ENCODE data around the gene EPHA1. TPM values are rescaled to one million over a fixed set of nuclear protein-coding genes. Genes with fewer than 3 reads are reported as not detected.

Gene EPHA1
- total RNA-seq: 12.5 TPM

DNA sequence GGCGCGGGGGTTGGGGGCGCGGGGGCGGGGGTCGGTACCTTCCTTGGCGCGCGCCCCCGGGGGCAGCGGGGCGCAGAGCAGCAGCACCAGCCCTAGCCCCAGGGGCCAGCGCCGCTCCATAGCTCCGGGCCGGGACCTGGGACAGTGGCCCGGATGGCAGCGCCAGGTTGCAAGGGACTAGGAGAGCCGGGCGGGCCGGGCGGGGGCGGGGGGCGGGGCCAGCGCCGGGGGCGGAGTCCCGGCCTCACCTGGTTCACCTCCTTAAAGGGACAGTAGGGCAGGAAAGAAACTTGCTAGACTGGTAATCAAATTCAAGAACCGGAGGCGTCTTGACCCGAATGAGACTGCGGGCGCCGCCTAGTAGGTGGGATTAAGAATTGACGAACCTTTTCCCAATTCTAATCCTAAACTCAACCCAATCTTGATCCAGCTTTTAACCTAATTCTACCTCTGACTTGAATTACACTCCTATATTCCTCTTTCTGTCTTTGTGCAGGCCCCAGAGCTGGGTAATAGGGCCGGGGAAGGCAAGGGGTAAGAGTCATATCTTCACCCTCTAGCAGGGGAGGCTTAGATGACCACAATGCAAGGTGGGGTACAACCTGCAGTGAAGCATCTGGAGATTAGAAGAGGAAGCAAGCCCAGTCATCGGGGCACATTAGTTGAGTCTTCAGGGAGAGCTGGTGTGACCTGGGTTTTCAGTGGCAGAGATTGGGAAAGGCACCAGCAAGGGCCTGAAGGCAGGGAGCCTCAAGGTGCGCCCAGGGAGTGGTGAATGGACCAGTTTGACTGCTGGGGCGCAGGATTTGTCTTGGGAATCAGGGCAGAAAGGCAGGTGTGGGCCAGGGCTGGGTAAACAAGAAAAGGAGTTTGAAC lies at the start of gene EPHA1:
TSS of gene EPHA1 (minus strand) at position 171 of the 876 bp plus-strand sequence. CDS start at position 120, 51 bp downstream.
- peak; percentile 56 for DNase-seq

- DNase-seq: no peak
Measured at GRCh38 chr7:143458263-143458662, 49.6 kb upstream of the EPHA1 start.

GRCh38 chr7:143456992-143457793 lies 48.5 kb upstream of the EPHA1 start:
- no peak for DNase-seq

GRCh38 chr7:143455942-143456341 lies 47.3 kb upstream of the EPHA1 start:
- no peak for DNase-seq

GRCh38 chr7:143455491-143455890 lies 46.8 kb upstream of the EPHA1 start:
- no peak for DNase-seq

DNA sequence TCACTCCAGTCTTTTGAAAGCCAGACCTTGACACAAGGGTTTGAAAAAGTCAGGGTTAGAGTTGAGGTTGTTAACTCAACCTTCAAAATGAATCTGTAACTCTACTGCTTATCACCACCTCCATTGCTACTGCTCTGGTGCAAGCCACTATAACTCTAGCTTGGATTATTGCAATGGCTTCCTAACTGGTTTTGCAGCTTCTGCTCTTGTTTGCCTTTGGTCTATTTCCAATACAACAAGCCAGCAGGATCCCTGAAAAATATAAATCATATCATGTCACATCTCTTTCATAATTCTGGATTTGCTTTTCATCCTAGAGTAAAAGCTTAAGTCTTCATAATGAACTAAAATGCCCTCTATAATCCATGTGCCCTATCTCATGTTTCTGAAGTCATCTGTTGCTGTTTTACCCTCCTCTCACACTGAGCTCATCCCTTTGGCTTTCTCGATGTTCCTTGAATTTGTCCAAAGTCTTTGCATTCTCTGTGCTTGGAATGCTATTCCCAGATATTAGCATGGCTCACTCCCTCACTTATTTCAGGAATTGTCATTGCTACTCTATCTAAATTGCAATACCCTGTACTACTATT lies 45.5 kb upstream of the EPHA1 start:
- DNase-seq: no peak

DNA sequence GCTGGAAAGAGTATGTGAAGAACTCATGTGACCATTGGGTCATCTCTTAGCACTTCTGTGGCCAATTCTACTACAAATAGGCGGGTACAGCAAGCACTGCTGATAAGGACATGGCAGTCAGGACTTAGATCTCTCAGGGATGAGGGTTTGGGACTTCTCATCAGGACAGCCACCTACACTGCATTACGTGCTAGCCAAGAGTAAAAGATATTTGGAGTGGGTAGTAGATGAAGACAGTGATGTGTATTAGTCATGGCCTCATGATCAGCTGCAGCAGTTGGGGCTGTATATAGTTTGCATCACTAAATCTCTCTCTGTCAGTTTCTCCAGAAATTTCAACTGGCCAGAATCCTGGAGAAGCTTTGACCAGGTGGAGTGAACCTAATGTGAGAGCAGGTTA lies 43.8 kb upstream of the EPHA1 start:
- no peak for DNase-seq

- no peak for DNase-seq
Measured at GRCh38 chr7:143451746-143452145, 43.1 kb upstream of the EPHA1 start.

- no peak for DNase-seq
Measured at GRCh38 chr7:143451122-143451521, 42.5 kb upstream of the EPHA1 start.

- DNase-seq: no peak
Measured at GRCh38 chr7:143449793-143450192, 41.1 kb upstream of the EPHA1 start.

DNA sequence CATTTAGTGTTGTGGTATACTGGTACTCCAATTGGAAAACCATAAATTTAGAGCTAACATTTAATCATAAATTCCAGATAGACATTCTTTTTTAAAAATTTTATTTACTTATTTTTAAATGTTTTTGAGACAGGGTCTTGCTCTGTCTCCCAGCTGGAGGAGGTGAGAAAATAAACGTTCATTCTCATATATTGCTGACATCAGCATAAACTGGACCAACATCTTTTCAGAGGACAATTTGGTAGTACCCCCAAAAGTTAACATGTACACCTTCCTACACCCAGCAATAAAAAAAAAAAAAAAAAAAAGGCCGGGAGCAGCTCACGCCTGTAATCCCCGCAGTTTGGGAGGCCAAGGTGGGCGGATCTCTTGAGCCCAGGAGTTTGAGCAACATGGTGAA lies 39.8 kb upstream of the EPHA1 start:
- DNase-seq: no peak

DNA sequence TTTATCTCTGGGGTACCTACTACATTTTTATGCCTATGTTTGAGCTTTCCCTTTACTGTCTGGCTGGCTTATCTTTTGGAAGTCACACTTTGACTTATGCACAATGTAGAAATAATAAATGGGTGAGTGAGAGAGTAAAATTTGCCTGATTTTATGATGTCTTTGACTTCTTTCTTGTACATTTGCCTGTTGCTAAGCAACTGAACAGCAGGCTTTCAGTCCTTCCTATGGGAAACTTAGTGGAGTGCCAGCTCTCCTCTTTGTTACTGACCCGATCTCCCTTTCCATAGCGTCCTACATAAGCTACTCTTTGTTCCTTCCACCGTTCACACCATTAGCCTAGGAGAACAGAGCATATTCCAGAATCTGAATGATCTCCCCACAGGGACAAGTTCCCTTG lies 38.8 kb upstream of the EPHA1 start:
- peak; percentile 3 for DNase-seq

- no peak for DNase-seq
Measured at GRCh38 chr7:143444785-143445184, 36.1 kb upstream of the EPHA1 start.

GRCh38 chr7:143444063-143444782 lies 35.6 kb upstream of the EPHA1 start:
- DNase-seq: no peak

- DNase-seq: no peak
Measured at GRCh38 chr7:143443153-143443552, 34.5 kb upstream of the EPHA1 start, which contains the start of gene TAS2R60. TSS of gene TAS2R60 (plus strand) at chr7:143443453. CDS start at chr7:143443453, 0 bp downstream.

- DNase-seq: no peak
Measured at GRCh38 chr7:143439866-143440265, 31.2 kb upstream of the EPHA1 start.

- DNase-seq: no peak
Measured at GRCh38 chr7:143437578-143437977, 28.9 kb upstream of the EPHA1 start.

DNA sequence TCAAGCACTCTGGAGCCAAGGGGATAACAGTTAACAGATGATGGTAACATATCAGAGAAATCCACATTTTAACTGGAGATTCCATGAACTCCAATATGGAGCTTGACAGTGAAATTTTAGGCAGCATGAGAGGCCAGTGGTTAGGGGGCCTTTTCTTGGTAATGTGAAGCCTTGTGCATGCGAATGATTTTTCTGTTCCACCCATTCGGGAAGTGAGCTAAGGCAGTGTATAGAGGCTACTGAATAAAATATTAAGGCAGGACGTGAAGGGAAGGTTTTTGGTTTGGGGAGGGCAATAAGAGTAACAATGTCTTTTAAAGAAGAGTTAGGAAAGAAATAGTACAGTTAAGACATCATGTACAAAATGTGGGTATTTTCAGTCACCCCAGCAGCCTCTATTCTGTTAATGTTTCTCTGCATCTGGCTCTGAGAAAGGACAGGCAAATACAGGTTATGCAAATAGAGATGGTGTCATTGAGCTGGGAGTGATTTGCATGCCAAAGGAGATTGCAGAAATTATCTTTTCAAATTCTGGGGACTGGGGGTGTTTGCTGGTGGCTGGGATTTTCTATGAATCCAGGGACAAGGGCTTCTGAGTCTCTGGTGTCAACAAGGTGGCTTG lies 27.8 kb upstream of the EPHA1 start:
- no peak for DNase-seq

DNA sequence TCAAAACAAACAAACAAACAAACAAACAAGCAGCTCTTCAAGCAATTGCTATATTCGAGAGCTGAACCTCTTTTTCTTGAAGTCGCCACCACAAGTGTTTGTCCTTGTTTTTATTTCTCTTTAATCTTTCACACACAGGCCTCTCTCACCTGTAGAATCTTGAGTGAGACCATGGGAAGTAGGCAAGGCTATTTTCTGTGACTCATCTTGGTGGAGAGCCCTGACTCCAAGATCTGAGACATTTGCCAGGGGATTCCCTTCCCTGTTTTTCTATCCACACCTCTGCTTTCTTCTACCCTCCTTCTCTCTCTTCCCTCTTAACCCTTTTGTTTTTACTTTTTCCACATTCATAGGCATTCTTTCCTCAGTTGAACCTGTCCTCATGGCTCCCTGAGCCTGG lies 26.6 kb upstream of the EPHA1 start:
- DNase-seq: no peak

GRCh38 chr7:143434660-143435059 lies 26.0 kb upstream of the EPHA1 start:
- peak; percentile 77 for DNase-seq

DNA sequence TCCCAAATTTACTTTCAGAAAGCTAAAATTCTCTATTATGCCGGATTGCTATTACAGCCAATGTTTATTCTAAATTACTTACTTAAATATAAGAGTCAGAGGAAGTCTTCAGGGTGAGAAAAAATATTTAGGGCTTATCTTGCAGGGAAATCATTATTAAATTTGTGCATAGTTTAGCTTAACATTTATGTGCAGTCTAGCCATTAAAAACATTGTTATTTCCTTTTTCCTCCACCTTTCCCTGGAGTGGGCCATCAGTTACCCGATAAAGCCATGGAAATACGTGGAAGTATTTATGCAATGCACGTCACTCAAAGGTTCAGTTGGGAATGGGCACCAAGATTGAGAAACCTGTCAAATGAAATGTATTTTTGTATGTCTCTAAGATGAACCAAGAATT lies 25.1 kb upstream of the EPHA1 start:
- DNase-seq: no peak

DNA sequence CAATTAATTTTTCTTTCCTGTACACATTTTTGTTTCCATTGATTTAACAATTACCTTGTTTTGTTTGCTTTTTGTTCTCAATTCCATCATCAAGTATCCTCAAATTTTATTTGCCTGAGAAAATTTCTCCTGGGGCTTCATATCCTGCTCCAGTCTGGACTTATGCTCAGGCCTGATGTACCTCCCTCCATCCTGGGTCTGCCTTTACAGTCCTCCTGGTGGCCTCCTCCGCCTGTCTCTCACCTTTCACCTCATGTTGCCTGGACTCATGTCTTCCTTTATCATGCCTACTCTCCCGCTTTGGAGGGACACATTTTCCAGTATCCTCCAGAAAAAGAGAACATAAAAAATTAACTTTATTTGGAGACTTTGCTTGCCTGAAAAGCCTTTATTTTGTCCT lies 22.5 kb upstream of the EPHA1 start:
- DNase-seq: no peak

Measured in tongue (tissue), 2 donors.